Vagina (tissue), 2 donors: ENCODE measurements around the gene ADCK2.

Experiments
- POLR2A ChIP-seq, 2 donors: fragments of 450-650 bp; IDR thresholded peaks; one replicate each; pipeline ENCODE4 v1.6.1; 2017; ENCODE audit warnings: antibody characterized with exemption in 2 of 2, mild to moderate bottlenecking in 2 of 2, moderate library complexity in 2 of 2
- TF ChIP-seq, protein P1 (sequence below), 3 experiments: fragments of 450-650 bp in 2 of 3; fragments of 200-600 bp in 1 of 3; sonication (generic) in 1 of 3; IDR thresholded peaks; one replicate each; pipeline ENCODE4 v1.5.1; 2017 to 2019; ENCODE audit warnings: antibody characterized with exemption in 3 of 3, mild to moderate bottlenecking in 2 of 3, moderate library complexity in 2 of 3

DNA sequence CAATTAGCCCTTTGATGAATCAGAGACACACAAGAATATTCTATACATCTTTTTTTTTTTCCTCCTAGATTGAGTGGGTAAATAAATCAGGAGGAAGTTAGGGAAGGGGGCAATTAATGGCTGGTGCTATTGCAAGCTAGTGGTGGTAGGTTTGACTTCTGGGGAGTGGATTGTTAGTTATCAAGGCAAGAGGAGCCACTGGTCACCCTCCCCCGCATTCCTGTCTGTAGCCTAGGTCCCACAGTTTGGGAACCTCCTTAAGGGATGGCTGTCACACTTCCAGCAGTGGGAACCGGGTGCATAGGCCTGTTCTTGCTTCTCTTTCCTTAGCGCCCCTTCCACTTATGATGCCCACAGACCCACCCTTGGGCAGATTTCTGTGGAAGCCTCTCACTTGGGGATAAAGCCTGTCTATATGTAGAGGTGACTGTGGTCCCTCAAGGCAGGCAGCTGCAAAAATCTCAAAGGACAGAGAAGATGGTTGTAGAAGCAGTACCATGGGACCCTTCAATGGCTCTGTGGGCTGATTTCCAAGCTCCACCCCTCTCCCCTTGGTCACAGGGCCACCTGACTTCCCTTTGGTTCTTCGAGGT, 2.3 kb upstream of the ADCK2 start:
- TF ChIP-seq, protein P1, sequence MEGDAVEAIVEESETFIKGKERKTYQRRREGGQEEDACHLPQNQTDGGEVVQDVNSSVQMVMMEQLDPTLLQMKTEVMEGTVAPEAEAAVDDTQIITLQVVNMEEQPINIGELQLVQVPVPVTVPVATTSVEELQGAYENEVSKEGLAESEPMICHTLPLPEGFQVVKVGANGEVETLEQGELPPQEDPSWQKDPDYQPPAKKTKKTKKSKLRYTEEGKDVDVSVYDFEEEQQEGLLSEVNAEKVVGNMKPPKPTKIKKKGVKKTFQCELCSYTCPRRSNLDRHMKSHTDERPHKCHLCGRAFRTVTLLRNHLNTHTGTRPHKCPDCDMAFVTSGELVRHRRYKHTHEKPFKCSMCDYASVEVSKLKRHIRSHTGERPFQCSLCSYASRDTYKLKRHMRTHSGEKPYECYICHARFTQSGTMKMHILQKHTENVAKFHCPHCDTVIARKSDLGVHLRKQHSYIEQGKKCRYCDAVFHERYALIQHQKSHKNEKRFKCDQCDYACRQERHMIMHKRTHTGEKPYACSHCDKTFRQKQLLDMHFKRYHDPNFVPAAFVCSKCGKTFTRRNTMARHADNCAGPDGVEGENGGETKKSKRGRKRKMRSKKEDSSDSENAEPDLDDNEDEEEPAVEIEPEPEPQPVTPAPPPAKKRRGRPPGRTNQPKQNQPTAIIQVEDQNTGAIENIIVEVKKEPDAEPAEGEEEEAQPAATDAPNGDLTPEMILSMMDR (IDR thresholded peaks at IDR 0.05) = no peak
- no peak for TF ChIP-seq POLR2A (IDR thresholded peaks at IDR 0.05)
